ENCODE data around the gene DNAH2.

Gene DNAH2

DNA sequence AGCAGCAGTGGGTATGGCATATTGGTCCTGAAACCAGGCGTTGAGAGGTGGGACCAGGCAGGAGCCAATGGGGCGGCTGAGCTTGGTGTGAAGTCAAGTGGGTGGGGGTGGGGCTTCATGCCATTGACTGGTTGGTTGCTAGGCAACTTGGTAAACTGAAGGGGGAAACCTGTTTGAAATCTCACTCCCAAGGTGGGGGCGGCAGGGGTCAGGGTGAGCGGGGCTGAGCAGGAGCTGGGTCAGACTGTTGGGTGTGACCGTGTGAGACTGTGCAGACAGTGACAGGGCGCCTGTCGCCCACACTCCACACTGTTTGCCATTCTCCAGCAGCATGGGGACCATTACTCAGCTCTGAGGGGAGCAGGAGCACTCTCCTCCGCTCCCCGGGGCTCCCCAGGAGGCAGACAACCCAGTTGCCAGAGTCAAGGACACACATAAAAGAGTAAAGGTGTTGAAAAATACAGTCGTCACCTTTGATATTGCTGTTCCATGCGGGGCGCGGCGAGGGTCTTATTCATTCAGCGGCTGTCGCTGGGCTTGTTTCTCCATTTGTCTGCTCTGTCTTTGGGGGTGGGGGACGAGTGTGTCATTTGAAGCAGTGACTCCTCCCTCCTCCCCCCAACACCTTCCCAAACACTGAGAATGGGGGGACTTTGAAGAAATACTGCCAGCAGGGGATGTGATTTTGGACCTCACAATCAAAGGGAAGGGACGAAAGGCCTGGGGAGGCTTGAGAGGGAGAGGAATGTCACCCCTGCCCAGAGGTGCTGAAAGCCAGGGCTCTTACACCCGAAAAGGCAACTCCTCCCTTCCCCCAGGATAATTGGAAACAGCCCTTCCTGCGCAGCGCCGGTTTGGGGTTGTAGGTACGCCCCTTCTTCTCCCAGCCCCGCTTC is 13.7 kb upstream of the DNAH2 start:
- DNase-seq (ENCODE audit: low read depth): no peak
- TF ChIP-seq, protein P1, sequence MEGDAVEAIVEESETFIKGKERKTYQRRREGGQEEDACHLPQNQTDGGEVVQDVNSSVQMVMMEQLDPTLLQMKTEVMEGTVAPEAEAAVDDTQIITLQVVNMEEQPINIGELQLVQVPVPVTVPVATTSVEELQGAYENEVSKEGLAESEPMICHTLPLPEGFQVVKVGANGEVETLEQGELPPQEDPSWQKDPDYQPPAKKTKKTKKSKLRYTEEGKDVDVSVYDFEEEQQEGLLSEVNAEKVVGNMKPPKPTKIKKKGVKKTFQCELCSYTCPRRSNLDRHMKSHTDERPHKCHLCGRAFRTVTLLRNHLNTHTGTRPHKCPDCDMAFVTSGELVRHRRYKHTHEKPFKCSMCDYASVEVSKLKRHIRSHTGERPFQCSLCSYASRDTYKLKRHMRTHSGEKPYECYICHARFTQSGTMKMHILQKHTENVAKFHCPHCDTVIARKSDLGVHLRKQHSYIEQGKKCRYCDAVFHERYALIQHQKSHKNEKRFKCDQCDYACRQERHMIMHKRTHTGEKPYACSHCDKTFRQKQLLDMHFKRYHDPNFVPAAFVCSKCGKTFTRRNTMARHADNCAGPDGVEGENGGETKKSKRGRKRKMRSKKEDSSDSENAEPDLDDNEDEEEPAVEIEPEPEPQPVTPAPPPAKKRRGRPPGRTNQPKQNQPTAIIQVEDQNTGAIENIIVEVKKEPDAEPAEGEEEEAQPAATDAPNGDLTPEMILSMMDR (IDR thresholded peaks at IDR 0.05; ENCODE audit: low read depth, low read length, missing control alignments): no peak
- no peak overlapping the region for H3K4me3 ChIP-seq (ENCODE audit: low read depth, low read length)

DNA sequence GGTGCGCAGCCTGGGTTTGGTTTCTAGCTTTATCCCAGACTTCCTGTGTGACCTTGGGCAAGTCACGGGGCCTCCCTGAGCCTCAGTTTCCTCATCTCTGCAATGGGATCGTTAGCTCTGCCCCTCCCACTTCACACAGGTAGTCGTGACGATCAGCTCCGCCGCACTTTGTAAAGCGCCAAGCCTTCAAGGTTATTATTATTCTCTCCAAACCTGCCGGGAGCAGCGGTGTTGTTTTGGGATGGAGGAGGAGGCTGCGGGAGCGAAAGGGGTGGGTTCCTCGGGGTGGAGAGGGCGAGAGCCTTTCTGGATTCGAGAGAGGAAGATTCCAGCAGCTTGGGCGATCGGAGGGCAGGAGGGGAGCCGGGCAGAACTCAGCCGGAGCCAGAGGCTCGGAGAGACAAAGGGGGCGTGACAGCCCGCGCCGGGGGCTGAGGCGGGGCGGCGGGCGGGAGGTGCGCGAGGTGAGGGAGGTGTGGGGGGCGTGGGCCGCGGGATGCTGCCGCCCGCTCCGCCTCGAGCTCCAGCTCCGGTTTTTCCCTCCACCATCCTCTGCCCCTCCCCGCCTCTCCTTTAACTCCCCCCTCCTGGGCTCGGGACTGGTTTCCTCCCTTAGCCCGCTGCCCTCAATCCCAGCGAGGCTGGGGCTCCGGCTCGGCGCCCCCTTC is 12.8 kb upstream of the DNAH2 start, which contains the start of gene EFNB3:
TSS of gene EFNB3 (plus strand) at position 602 of the 668 bp plus-strand sequence. CDS start 397 bp downstream, outside the sequence.
- H3K4me3 ChIP-seq (ENCODE audit: low read depth, low read length): no peak within 1 kb of the TSS
- TF ChIP-seq, protein P1 (IDR thresholded peaks at IDR 0.05; ENCODE audit: low read depth, low read length, missing control alignments): no peak
- DNase-seq (ENCODE audit: low read depth): no peak

DNA sequence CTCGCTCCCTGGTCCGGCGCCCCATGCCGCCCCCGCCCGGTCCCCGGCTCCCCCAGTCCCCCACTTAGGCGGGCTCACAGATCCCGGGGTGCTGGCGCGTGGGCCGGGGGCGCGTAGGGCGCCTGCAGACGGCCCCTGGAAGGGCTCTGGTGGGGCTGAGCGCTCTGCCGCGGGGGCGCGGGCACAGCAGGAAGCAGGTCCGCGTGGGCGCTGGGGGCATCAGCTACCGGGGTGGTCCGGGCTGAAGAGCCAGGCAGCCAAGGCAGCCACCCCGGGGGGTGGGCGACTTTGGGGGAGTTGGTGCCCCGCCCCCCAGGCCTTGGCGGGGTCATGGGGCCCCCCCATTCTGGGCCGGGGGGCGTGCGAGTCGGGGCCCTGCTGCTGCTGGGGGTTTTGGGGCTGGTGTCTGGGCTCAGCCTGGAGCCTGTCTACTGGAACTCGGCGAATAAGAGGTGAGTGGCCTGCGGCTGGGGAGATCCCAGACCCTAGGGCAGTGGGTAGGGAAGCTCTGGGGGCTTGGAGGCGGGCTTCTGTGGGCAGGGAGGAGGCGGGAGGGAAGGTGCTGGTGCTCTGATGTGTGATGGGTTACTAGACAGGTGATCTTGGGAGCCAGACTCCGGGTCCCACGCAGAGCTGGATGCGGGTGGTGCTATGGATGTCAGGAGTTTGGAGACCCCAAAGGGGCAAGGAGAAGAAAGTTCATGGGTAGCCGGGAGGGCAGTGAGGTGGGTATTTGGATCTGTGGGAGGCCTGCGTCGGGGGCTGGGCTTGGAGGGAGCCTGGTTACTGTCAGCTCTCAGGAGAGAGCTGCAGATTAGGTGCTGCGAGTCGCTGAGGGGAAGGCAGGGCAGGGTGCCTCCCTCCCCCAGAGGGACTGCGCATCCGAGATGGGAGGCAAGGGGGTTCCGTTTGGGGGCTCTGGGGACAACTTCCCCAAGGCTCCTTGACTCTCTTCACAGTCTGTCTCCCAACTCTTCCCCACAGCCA is 12.0 kb upstream of the DNAH2 start:
- no peak for DNase-seq (ENCODE audit: low read depth)
- no peak overlapping the region for H3K4me3 ChIP-seq (ENCODE audit: low read depth, low read length)
- TF ChIP-seq, protein P1 (IDR thresholded peaks at IDR 0.05; ENCODE audit: low read depth, low read length, missing control alignments): no peak

DNA sequence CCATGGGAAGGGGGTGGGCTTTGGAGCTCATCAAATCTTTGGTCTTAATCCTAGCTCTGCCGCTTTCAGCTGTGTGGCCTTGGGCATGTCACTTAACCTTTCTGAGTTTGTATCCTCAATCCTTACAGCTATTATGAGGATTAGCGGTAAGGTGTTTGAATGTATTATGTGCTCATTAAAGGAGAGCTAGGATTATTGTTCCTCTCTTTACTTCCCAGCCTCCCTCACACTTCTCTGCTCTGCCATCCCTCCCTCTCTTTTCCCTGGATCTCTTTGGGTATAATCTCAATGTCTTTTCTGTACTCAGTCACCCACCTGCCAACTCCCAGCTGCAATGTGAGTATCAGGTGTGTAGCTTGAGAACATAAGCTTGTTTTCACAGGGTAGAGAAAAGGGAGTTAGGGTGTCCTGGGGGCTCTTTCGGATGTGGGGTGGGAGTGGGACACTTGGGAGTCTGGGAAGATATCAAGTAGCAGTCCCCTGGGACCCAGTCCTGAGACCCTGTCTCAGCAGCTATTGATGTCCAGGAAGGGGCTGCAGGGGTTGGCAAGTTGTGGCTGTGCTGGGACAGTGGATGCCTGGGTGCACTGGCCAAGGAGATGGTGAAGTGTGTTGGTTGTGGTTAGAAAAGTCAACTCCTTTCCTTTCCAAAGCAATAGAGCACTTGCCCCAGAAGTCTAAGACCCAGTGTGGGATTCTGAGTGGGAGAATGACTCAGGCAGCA is 10.8 kb upstream of the DNAH2 start:
- TF ChIP-seq, protein P1 (IDR thresholded peaks at IDR 0.05; ENCODE audit: low read depth, low read length, missing control alignments): no peak
- no peak for DNase-seq (ENCODE audit: low read depth)
- H3K4me3 ChIP-seq (ENCODE audit: low read depth, low read length): no peak overlapping the region

DNA sequence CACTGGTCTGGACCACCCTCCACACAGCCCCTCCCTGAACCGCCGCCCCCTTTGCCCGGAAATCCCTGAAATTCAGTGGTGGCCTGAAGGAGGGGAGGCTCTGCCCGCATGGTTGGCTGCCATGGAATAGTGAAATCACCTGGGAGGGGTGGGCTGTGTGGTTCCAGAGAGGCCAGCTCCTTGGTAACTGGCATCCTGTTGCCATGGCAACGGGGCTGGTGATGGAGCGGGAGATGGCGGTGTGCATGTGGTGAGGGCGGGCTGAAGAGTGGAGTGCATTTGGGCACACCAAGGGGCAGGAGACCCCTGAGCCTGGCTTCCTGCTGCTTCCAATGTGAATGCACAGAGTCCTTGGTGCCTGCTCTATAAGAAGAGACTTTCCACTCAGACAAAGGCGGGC is 10.1 kb upstream of the DNAH2 start:
- TF ChIP-seq, protein P1 (IDR thresholded peaks at IDR 0.05; ENCODE audit: low read depth, low read length, missing control alignments): no peak
- H3K4me3 ChIP-seq (ENCODE audit: low read depth, low read length): no peak overlapping the region
- DNase-seq (ENCODE audit: low read depth): no peak
